T-helper 1 cell treated with Interleukin-12 subunit alpha and Interleukin-12 subunit beta and Interleukin-4 antibody, amounts not matched to agents 30 ng/mL and 1 ng/mL, for 36 hours (primary cell): ENCODE data around the gene MLC1. TPM values are rescaled to one million over a fixed set of nuclear protein-coding genes. Genes with fewer than 3 reads are reported as not detected.

Source experiments
- intact Hi-C: fragments of 100-400 bp; cut with micrococcal nuclease; formaldehyde crosslinking; loops from one replicate; pipeline ENCODE4 v1.15.1; 2024
- total RNA-seq: library from RNA; stranded (reverse); gene quantifications from 2 replicates; pipeline ENCODE4 v1.2.3, GENCODE V29; 2022

Gene MLC1
- total RNA-seq = 0.39 and 0.59 TPM in 2 replicates

DNA sequence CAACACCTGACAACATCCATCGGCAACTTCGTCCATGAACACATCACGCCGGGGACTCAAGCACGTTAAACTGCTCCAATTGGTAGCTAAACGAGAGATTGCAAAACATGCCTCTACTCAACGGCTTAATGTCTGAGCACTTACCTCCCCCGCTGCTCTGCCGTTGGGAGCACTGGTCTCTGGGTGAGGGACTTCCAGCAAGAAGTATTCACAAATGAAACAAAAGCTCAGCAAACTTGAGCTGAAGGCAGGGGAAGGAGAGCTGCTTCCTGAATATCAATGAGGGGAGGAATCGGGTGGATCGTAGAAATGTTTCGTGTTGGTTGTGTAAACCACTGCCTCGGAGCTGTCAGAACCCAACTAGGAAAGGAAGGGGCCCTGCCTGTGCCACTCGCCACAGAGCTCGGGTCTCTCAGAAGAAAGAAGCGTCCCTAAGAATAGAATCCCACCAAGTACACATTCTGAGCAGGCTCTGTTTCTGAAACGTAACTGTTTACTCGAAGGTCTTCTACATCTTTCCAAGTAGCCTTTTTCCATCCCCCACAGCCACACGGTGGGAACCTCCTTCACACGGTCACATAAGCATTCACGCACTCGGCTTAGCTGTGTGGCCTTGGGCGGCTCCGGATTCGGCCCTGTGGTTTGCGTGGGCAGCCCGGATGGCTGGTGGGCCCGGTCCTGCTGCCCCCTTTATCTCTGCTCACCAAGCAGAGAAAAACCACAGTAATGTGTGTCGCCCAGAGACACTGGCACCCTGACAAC is at the start of gene MLC1:
Gene MLC1 (minus strand): TSS at position 216 of the 762 bp plus-strand sequence. CDS start 524 bp downstream, outside the sequence.
- intact Hi-C loops = no loop called here

DNA sequence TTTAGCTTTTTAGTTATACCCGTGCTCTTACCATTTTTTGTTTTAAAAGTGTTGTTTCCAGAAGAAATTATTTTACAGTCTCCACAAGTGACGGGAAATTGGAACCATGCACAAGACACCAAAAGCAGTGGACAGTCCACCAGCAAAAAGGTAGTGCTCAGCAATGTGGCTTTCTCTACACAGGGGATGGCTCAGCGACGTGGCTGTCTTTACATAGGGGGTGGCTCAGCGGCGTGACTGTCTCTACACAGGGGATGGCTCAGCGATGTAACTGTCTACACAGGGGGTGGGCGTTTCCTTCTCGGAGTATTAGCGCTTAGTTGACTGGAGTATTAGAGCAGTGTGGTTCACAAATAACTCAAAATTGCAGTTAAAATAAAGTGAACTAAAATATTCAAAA is 49.3 kb upstream of the MLC1 start:
- intact Hi-C loops = no loop called here

DNA sequence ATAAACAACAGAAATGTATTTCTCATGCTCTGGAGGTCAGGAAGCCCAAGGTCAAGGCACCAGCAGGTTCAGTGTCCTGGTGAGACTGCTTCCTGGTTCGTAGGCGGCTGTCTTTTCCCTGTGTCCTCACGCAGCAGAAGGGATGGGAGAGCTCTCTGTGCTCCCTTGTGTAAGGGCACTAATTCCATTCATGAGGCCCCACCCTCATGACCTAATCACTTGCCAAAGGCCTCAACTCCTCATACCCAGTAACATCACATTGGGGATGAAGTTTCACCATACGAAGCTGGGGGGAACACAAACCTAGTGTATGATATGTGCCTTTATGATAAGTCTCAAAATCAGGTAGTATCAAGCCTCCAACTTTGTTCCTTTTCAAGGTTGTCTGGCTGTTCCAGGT is 46.7 kb upstream of the MLC1 start:
- intact Hi-C loops = no loop called here

DNA sequence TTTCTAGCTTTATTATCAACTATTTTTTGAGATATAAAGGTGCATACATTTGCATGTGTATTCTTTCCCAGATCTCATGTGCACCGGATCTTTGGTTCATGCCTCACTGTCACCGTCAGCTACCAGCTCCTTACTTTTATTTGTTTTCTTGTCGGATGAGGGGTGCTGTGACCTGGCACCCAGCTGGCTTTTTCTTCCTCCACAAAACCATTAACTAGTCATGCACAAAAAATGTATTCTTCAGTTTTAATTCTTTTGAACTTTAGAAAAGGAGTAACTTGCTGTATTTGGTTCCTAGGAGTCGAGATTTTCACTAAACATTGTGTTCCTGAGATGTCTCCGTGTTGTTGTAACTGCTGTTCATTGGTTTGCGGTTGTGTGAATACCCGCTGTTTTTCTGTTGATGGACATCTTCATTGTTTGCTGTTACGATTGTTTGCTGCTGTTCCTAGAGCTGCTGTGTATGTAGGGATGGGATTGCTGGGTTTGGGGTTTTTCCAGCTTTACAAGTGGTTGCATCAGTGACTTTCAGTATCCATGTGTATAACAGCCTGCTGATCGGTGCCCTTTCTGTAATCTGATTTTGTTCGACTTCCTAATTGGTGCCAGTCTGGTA is 44.0 kb upstream of the MLC1 start:
- intact Hi-C loops = no loop called here

DNA sequence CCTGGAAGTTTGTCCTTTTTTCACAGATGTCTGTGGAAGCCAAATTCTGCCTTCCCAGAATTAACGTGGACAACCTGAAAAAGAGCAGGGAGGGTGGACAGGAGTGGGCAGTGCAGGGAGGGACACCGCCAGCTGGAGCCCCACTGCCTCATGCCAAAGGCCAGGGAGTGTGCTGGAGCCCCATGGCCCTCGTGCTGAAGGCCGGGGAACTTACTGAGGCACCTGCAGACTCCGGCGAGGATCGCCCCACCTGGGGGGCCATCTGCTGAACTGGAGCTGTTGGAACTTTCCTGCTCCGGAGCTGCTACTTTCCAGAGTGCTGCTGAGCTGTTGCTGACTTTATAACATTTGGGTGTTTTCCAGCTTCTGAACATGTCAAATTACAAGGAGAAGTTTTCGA is 39.8 kb upstream of the MLC1 start:
- intact Hi-C loops = no loop called here

DNA sequence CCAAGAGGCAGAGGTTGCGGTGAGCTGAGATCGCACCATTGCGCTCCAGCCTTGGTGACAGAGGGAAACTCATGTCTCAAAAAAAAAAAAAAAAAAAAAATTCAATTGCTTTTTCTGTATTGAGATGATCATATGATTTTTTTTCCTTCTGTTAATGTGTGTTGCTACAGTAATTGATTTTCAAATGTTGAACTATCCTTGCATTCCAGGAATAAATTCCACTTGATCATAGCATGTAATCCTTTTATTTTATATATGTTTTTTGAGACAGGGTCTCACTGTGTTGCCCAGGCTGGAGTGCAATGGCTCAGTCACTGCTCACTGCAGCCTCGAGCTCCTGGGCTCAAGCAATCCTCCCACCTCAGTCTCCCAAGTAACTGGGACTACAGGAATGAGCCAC is 37.9 kb upstream of the MLC1 start:
- intact Hi-C loops = no loop called here

DNA sequence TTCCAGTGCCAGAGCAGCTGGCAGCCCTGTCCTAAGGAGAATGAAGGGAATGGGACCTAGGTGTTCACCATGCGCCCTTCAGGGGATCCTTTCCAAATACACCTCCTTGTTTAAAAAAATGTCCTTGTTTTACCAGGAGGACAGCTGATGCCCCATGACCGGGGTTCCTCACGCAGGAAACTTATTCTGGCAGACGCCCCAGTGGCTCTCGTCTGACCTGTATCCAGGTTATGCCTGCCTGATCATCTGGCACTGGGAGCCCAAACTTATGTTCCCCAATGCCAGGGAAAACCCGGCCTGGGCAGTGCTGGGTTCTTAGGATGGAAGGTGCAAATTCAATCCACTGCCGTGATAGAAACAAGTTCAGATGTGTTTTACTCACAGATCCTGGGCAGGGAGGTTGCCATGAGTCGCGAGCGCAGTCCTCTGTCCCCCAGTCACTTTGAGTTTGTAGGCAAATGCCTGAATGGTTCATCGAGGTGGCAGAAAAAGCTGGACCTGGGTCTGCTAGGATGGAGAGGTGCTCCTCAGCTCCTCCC is 36.0 kb upstream of the MLC1 start:
- intact Hi-C loops = no loop called here

DNA sequence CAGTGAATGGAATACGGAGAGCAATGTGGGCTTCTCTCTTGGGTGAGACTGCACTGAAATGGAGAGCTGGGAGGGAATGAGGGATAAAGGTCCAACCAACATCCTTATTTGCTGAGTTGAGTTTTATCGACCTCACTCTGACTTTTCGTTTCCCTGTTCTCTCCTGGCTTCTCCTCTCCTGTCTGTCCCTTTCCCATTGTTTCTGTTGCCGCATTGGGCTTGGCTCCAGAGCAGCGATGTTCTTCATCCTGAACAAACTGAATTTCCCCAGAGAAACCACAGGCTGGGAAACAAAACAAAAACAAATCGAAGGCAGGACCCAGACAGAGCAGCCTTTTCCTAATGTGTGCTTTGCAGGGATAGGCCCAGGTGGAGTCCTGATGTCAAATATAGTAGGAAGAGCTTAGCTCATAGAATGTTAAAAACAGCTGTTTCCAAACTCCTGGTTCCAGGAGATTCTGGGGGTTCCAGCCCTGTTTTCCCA is 34.6 kb upstream of the MLC1 start:
- intact Hi-C loops = no loop called here

DNA sequence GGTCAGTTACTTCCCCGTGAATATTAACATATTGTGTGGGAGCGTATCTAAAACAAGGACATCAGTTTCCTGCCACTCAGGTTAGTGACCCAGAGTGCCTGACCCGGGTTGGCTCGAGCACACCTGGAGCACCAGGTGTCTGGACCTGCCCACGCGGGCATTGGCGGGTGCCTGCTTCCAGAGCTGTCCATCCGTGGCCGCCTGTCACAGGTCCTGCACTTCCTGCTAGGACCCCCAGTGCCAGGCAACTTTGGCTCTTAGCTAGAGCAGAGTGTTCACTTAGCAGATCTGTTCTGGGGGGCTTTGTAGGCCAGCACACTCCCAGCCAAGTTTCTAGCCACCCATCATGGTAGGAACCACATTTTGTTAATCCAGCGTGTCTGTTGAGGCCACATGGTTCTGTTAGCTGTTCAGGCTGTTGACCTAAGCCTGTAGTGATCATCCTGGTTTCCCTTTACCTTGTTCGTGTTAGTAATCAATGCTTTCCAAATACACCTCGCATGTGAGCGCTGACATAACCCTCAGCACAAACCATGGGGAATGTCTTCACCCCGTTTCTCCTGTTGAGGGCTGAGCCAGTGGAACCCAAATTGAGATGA is 34.0 kb upstream of the MLC1 start:
- intact Hi-C loops = no loop called here

DNA sequence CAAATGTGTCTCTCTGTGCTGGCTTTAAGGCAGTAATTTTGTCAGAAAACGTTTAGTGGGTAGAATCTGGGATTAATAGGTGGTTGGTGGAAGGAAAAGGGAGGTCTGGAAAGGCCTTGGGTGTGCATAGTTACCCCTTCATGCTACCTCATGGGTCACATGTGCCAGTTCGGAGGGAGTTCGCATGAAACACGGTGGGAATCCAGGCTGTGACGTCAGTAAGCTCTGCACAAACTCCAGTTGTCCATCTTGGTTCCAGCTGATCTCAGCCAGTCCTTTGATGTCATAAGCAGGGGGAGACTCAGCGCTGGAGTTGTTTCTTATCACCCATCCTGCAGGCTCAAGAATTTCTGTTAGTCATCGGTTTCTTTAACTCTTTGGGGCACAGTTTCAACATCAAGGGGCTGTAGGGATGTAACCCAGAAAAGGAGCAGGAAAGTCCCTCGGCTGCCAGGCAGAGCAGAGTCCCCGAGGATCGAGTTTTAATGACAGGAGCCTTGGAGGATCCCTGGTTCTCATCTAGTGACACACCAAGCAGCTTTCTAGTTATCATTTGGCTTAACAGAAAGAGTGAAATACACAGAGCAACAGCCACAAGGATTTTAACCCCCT is 33.4 kb upstream of the MLC1 start:
- intact Hi-C loops = no loop called here

DNA sequence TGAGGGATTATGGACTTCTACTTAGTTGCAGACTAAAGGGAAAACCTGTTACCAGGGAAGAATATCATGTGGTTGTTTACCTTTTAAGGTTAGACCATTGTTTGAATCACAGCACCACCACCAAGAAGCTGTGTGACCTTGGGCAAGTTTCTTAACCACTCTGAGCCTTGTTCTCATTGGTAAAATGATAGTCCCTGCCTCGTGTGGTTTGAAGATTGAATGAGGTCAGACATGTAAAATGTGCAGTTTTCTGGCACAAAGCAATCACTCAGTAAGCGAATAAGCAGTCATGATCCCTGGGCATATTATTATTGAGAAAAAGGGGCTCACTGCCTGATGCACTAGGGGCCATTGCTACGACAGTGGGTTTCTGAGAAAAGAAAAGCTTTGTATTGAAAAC is 32.9 kb upstream of the MLC1 start:
- intact Hi-C loops = no loop called here

DNA sequence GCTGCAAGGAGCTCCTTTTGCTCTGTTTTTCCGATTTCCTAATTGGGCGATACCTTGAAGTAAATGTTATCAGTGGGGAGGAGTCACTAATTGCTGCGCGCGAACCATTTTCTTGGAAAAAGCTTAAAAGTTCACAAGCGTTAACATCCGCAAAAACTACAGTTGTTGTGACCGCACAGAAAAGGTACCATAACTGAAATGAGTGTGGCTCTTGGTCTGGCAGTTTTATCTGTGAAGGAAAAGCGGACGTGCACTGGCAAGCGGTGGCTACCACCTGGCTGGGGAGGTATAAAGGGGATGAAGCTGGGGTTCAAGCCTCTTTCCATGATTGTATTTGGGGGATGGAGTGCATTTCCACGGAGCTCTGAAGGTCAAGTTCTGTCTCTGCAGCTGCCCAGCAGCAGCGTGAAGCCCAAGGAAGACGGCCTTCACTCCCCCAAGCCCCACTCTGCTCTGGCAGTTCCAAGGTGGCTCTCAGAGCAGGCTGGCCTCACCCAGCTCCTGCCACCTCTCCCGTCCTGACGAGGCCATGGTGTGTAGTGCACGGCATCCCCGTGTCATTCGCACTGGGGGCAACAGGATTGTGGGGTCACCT is 32.0 kb upstream of the MLC1 start:
- intact Hi-C loops = no loop called here

DNA sequence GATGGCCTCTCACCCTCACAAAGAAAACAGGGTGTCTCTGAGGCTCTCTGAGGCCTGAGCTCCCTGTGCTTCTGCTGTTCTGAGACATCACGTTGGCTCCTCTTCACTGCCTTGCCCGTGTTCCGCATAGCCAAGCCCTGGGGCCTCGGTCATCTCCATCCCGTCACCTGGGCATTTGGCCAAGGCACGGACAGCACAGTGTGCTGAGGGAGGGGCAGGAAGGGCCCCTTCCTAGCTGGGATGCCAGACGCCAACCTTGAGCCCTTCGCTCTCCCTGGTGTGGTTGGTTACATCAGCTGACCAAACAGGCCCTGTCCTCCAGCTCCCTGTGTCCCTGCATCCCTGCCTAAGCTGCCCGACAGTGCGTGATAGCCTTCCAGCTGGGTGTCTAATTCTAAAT is 30.5 kb upstream of the MLC1 start:
- intact Hi-C loops = no loop called here

DNA sequence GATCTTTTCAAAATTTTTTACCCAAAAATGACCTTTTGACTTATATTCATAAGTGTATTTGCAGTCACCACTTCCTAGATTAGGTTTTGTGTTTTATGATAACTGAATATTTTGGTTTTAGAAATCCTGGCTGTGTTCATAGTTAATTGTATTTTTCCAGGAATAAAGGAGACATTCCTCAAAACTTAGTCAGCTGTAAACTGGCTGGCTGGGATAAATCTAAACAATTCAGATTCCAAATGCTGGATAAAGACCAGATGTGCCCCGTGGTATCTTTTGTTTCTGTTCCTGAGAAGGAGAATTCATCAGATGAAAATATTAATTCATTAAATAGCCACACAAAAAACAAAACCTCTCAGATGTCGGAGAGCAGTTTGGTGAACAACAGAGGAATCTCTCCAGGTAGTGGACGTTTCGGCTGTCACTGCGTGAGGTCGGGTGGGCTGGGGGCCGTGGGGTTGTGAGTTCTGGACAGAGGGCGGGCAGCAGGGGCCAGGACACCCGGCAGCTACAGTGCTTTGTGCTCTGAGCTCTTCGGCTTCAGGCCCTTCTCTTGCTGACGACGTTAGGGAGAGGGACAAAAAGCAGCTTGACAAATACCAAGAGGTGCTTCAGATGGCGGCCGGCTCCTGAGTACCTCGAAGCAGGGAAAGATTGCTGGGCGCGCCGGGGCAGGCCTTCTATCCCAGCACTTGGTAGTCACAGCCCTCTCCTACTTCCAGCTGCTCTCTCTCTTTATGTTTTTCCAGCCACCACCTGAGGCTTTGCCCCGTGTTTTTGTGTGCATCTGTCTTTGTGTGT is 29.2 kb upstream of the MLC1 start:
- intact Hi-C loops = no loop called here

DNA sequence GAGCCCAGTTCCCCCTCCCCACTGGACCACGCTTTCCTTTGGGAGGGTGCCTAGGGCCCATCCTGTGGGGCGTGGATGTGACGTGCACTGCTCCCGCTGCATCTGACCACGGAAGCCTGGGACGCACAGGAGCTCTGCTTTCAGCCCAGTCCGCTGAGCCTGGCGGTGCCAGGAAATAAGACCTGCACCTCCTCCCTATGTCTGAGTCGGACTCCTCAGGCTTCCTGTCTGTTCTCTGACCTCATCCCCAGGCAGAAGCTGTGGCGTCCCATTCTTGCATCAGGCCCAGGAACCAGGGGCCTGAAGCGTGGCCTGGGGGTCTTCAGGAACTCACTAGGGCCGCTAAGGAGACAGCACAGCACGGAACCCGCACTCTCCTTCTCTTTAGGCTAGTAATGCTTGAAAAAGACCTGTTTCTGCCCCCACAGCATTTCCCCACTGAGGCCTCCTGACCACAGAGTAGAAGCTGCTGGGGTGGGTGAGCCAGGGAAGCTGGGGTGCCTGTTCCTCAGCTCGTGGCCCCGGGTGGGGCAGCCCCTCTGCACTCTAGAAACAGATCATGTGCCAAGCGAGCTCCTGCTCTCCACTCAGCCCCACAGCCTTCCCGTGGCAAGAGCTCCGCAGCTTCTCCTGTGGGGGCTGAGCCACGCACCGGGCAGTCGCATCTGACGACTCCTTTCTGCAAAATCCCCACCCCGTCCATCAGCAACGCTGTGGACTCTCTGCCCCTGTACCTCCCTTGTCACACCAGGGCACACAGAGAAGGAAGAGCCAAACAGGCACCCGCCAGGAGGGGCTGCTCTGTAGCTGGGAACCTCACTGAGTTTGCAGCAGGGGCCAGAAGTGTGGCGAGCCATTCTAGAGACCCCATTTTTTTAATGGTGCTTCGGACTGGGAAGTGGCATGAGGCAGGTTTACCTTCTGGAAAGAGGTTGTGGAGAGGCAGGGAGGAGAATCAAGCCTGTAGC is 27.2 kb upstream of the MLC1 start:
- intact Hi-C loops = no loop called here

DNA sequence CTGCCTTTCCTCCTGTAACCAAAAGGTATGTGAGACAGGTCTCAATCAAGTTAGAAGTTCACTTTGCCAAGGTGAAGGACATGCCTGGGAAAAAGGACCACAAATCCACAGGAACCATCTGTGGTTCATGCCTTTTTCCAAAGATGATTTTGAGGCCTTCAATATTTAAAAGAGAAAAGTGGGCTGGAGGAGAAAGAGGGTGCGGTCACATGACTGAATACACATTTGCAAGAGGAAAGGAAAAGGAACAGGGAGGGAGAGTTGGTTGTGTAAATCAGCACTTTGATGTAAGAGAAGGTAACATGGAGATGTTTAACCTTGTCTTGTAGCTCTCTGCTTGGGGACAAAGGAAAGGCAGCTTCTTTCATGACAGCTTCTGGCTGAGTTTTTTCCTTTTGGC is 25.8 kb upstream of the MLC1 start:
- intact Hi-C loops = no loop called here

DNA sequence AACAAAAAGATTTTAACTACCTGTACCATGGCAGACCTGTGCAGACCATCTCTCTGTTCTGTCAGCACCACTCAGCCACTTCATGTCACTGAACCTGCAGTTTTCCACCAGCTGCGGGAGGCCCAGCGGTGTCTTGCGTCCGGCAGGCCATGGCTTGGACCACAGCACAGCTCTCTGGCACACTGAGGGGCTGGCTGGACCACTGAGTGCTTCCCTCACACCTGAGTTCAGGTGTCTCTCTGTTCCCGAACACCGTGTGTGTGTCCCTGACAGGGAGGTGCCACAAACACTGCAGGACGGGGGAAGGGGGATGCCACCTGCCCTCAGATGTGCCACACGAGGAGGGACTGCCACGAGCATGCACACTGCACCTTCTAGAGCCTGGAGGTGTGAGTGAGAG is 22.3 kb upstream of the MLC1 start:
- intact Hi-C loops = loop anchor here (2.0 kb wide), 1 partner anchor 77 kb away; the partner anchor contains the start of gene TRABD

DNA sequence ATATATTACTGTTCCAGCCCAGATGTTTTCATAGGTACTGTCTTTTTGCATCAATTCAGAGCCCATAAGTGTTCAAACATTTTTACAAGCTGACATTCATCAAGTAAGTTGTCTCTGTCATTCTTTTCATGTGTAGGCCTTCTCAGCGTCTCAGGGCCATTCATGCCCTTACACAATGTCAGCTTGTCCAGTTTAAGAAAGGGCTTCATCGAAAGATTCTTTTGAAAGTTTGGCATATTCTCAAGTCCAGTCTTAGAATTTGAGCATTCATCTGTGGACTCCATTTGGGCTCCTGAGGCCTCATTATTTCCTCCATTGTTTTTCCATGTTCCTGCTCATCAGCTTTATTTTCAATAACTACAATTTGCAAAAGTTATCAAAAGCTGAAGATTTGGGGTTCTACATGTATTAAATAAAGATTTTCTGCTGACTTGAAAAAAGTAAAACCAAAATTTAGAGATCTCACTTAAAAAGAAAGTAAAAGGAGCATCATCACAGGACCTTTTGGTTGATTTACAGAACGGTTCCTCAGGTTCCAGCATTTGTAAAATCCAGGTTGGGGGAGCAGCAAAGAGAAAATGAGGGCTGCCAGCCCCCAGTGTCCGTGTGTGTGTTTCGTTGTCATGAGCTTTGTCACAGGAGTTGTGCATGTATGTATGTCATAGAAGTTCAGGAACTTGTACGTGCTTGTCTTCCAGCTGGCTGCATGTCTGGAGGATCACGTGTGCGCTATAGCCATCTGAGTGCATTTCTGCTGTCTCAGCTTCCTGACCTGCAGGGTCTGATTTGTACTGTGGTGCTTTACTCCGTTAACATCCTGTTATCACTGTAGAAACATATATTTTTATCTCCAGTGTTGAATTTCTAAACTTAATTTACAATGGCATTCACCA is 20.2 kb upstream of the MLC1 start:
- intact Hi-C loops = loop anchor here (2.0 kb wide), 1 partner anchor 79 kb away; the partner anchor contains the start of gene TRABD
